SH-SY5Y (cell line): ENCODE measurements around the gene DGAT2.

Experiments used
- GATA2 ChIP-seq: IDR thresholded peaks from 2 replicates; pipeline ENCODE4 v1.6.1; 2011; ENCODE audit warnings: mild to moderate bottlenecking, low read depth, low read length
- GATA3 ChIP-seq: IDR thresholded peaks from 2 replicates; pipeline ENCODE4 v1.6.1; 2011; ENCODE audit warnings: low read depth, mild to moderate bottlenecking, low read length, moderate library complexity

GRCh38 chr11:75800728-75801361 lies 32.3 kb downstream of the DGAT2 start:
- TF ChIP-seq GATA2 (no peak), GATA3 (no peak)
